Keratinocyte (primary cell): ENCODE data around the gene MYOT.

Experiments used
- EZH2 ChIP-seq: IDR thresholded peaks from one replicate; pipeline ENCODE4 v1.6.1; 2012; ENCODE audit warnings: inconsistent platforms, mild to moderate bottlenecking, low read length, moderate library complexity
- TF ChIP-seq, protein P1 (sequence below), 3 experiments: IDR thresholded peaks in 1 of 3; conservative IDR thresholded peaks in 1 of 3; optimal IDR thresholded peaks in 1 of 3; 2 replicates in 2 of 3; 3 replicates in 1 of 3; pipeline versions ENCODE3 to v1.5.1; 2011; ENCODE audit warnings: low read length in 3 of 3, mild to moderate bottlenecking in 3 of 3, moderate library complexity in 2 of 3, control low read depth in 1 of 3, inconsistent platforms in 1 of 3; ENCODE audit not compliant: insufficient read depth in 2 of 3; ENCODE audit errors: extremely low read depth in 1 of 3

DNA sequence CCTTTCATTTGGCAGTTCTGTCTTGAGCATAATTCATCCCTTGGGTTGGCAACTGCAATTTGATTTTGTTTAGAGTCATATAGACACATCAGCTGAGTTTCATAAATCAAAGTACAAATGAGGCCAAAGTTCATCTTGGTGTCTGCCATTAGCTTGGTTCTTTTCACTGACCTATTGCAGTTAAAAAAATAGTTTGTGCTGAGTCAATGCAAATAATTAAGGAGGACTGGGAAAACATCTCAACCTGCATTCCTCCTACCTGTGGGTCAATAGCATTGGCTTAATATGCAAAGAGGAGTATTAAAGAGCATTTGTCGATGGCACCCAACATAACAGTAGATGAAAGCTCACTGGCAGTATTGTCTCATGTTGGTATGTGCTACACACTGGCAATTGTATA lies 23.2 kb downstream of the MYOT start:
- TF ChIP-seq, protein P1, sequence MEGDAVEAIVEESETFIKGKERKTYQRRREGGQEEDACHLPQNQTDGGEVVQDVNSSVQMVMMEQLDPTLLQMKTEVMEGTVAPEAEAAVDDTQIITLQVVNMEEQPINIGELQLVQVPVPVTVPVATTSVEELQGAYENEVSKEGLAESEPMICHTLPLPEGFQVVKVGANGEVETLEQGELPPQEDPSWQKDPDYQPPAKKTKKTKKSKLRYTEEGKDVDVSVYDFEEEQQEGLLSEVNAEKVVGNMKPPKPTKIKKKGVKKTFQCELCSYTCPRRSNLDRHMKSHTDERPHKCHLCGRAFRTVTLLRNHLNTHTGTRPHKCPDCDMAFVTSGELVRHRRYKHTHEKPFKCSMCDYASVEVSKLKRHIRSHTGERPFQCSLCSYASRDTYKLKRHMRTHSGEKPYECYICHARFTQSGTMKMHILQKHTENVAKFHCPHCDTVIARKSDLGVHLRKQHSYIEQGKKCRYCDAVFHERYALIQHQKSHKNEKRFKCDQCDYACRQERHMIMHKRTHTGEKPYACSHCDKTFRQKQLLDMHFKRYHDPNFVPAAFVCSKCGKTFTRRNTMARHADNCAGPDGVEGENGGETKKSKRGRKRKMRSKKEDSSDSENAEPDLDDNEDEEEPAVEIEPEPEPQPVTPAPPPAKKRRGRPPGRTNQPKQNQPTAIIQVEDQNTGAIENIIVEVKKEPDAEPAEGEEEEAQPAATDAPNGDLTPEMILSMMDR (optimal IDR thresholded peaks at IDR 0.05 in 1 of 3, IDR thresholded peaks at IDR 0.05 in 1 of 3, conservative IDR thresholded peaks at IDR 0.05 in 1 of 3; ENCODE audit: extremely low read depth in 1 of 3, insufficient read depth in 2 of 3, low read length in 3 of 3), result no peak
- TF ChIP-seq EZH2, result no peak
